GM12872 (cell line): ENCODE data around the gene OR9A2.

ENCODE experiments used
- TF ChIP-seq, protein P1 (sequence below): IDR thresholded peaks from 3 replicates; pipeline ENCODE4 v1.5.1; 2011; ENCODE audit warnings: low read depth, mild to moderate bottlenecking, low read length, moderate library complexity; ENCODE audit not compliant: insufficient read depth

The OR9A2 gene

DNA sequence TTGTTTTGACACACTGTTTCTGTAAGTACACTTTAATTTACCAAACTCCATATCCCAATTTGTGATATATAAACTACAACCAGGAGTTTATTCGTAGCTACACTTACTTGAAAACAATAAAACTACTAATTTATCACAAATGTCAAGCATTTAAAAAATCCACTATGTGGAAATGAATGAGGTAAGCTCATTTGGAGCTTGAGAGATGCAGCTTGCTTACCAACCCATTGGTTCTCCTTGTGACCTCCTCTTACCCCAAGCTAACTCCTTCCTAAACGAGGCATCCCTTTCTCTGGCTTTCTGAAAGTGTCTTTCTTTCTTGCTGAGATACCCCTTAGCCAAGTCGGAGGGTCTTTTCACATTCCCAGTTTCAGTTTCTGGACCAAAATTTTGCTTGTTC lies 27.7 kb upstream of the OR9A2 start:
- TF ChIP-seq, protein P1, sequence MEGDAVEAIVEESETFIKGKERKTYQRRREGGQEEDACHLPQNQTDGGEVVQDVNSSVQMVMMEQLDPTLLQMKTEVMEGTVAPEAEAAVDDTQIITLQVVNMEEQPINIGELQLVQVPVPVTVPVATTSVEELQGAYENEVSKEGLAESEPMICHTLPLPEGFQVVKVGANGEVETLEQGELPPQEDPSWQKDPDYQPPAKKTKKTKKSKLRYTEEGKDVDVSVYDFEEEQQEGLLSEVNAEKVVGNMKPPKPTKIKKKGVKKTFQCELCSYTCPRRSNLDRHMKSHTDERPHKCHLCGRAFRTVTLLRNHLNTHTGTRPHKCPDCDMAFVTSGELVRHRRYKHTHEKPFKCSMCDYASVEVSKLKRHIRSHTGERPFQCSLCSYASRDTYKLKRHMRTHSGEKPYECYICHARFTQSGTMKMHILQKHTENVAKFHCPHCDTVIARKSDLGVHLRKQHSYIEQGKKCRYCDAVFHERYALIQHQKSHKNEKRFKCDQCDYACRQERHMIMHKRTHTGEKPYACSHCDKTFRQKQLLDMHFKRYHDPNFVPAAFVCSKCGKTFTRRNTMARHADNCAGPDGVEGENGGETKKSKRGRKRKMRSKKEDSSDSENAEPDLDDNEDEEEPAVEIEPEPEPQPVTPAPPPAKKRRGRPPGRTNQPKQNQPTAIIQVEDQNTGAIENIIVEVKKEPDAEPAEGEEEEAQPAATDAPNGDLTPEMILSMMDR, result no peak

DNA sequence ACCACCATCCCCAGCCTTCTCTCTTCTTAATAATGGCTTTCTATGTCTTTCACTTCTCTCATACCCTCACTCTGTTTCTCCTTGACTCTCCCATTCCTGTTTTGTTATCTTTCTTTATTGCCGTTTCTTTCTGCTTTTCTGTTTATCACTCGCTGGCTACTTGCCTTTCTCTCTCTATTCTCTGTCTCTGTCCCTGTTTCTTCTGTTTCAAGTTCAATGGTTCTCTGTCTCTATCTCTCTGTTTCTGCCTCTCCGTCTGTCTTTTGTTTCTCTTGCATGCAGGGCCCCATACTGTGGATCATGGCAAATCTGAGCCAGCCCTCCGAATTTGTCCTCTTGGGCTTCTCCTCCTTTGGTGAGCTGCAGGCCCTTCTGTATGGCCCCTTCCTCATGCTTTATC lies 25.1 kb upstream of the OR9A2 start, which contains the start of gene OR6V1:
TSS of gene OR6V1 (plus strand) at position 301 of the 400 bp plus-strand sequence. CDS start at position 301, 0 bp downstream.
- TF ChIP-seq, protein P1, result no peak

DNA sequence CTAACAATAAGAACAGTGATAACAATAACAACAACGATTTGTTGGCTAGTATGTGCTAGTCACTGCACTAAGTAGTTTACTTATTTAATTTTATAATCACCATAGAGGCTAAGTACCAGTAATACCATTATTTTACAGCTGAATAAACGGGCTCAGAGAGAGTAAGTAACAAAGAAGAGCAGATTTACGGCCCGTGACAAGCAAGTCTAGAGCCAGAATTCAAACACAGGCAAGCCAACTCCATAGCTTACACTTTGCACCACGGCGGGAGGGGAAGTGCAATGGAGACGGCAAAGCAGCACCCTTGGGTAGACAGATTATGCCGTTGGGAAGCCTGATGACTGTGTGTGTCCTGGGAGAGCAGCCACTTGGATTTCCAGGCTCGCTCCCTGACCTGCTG lies 24.0 kb upstream of the OR9A2 start:
- TF ChIP-seq, protein P1, result no peak

DNA sequence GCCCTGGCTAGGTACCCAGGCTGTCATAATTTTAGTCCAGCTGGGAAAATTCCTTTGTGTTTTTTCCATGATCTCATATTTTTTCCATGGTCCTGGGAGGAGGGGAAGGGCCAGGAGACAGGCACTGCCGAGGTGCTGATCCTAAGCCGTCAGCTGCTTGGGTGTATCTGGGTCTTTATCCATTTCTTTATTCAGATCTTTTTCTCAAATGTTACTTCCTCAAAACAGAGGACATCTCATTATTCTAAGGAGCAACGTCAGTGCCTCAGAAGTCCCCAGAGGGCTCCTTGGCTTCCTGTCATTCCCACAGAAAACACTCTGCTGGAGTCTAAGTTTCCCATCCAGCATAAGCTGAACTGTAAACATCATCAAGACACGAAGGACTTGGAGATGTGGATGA lies 22.4 kb upstream of the OR9A2 start:
- TF ChIP-seq, protein P1, result no peak

DNA sequence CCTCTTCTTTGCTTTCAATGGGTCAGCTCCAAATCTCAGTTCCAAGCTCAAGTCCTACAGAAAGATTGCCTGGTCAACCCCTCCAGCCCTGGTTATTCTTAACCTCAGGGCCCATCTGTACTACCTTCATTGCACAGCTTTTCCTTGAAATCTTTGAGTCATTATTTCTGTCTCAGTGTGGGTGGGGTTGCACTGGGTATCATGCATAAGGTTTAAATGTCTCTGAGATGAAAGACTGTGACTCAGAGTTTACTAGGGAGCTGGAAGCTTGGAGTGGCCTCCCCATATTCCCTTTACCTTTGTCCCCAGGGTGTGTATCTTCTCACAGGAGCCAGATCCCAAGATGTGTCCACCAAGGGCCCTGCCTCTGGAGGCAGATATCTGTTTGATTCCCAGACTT lies 21.9 kb upstream of the OR9A2 start:
- TF ChIP-seq, protein P1, result no peak

DNA sequence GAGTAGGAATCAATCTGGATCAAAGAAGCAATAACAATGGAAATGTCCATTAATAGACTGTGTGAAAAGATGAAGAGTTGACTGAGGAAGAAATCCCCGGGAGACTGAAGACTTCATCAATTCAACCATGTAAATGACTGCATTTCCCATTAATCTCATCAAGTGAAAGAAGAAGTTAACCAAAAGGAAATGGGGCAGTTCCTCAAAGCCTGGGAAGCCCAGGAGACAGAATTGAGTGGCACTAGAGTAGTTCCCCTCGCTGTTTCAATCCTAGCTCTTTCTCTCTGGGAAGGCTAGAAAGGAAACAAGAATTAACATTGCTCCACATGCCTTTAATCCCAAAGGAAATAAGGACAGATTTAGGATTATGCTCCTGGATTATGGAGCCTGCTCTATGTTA lies 20.4 kb upstream of the OR9A2 start:
- TF ChIP-seq, protein P1, result no peak

DNA sequence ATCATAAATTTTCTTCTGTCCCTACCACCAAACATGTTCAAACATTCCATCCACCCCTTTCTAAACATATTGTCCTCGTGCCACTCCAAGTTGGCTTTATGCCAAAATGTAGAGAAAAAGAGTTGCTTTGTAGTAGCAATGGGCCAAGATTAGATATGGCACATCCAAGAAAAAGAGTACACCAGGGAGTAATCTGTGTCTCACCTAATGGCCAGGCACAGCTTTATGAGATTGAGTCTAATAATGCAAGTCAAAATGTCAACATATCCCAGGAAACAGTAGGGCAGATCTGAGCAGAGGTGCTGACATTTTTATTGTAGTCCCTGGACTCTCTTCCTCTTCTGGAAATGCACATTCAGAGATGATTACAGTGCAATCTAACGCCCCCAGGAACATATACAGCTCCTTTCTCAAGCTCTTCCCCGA lies 19.5 kb upstream of the OR9A2 start:
- TF ChIP-seq, protein P1, result no peak

DNA sequence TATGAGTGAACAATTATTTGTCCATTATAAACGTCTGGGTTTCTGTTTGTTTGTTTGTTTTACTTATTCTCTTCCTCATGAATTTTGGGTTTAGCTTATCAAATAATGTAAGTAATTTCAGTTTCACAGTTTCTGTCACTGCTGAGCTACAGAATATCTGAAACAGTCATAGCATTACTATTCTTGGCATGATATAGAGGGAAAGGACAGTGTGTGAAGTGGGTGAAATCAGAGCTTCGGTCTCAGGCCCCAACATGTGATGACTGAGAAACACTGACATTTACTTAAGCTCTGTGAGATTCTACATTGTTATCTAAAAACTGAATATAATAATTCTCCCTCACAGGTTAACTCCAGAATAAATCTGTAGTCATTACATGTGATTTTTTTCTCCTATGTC lies 16.5 kb upstream of the OR9A2 start:
- TF ChIP-seq, protein P1, result no peak
